ENCODE results near the gene SLC16A2.
A peak's percentile ranks its signal among the peaks of the same experiment; 100 is the strongest.

Gene SLC16A2

GRCh38 chrX:74389016-74389722 lies 32.1 kb upstream of the SLC16A2 start:
- H3K4me1 ChIP-seq = no peaks in the 10 kb centered on the region
- H3K9me3 ChIP-seq = no peaks in the 10 kb centered on the region
- no peak for TF ChIP-seq CTCF (IDR thresholded peaks at IDR 0.05)
- intact Hi-C loops (cut with DNase I; ENCODE audit: low total_unique reads) = loop anchor here (10.0 kb wide), 1 partner anchor 156 kb away; no protein-coding TSS in a partner anchor
- no peaks in the 10 kb centered on the region for H3K36me3 ChIP-seq
- no peak overlapping the region for H3K4me3 ChIP-seq
- H3K27ac ChIP-seq = no peak overlapping the region
- no peak for DNase-seq
- no peaks in the 10 kb centered on the region for H3K27me3 ChIP-seq

GRCh38 chrX:74395556-74395955 lies 25.7 kb upstream of the SLC16A2 start:
- no peak for TF ChIP-seq CTCF (IDR thresholded peaks at IDR 0.05)
- no peaks in the 10 kb centered on the region for H3K9me3 ChIP-seq
- H3K36me3 ChIP-seq = no peaks in the 10 kb centered on the region
- H3K4me1 ChIP-seq = no peaks in the 10 kb centered on the region
- H3K27ac ChIP-seq = no peak overlapping the region
- no peak overlapping the region for H3K4me3 ChIP-seq
- H3K27me3 ChIP-seq = no peaks in the 10 kb centered on the region
- intact Hi-C loops (cut with DNase I; ENCODE audit: low total_unique reads) = no loop called here
- DNase-seq = no peak

GRCh38 chrX:74405973-74406489 lies 15.3 kb upstream of the SLC16A2 start:
- TF ChIP-seq CTCF (IDR thresholded peaks at IDR 0.05) = no peak
- Histone ChIP-seq H3K4me1 (no peaks in the 10 kb centered on the region), H3K27ac (no peak overlapping the region), H3K27me3 (no peaks in the 10 kb centered on the region), H3K9me3 (no peaks in the 10 kb centered on the region), H3K4me3 (no peak overlapping the region), H3K36me3 (no peaks in the 10 kb centered on the region)
- DNase-seq = no peak
- intact Hi-C loops (cut with DNase I; ENCODE audit: low total_unique reads) = no loop called here

GRCh38 chrX:74408304-74408703 lies 13.0 kb upstream of the SLC16A2 start:
- DNase-seq = no peak
- H3K4me3 ChIP-seq = no peak overlapping the region
- no peaks in the 10 kb centered on the region for H3K4me1 ChIP-seq
- intact Hi-C loops (cut with DNase I; ENCODE audit: low total_unique reads) = no loop called here
- H3K27ac ChIP-seq = no peak overlapping the region
- H3K36me3 ChIP-seq = no peaks in the 10 kb centered on the region
- no peaks in the 10 kb centered on the region for H3K27me3 ChIP-seq
- no peak for TF ChIP-seq CTCF (IDR thresholded peaks at IDR 0.05)
- H3K9me3 ChIP-seq = no peaks in the 10 kb centered on the region

GRCh38 chrX:74419864-74420195 lies 1.5 kb upstream of the SLC16A2 start:
- Histone ChIP-seq H3K27me3 (no peaks in the 10 kb centered on the region), H3K9me3 (no peaks in the 10 kb centered on the region), H3K36me3 (no peaks in the 10 kb centered on the region), H3K4me1 (peaks cover 0 to 12% (median 3%) of the 10 kb centered on the region in 4 donors), H3K4me3 (peak overlapping the region; percentile 58 to 70), H3K27ac (peak overlapping the region; percentile 97)
- intact Hi-C loops (cut with DNase I; ENCODE audit: low total_unique reads) = loop anchor here (10.0 kb wide), 1 partner anchor 115 kb away; no protein-coding TSS in a partner anchor
- no peak for DNase-seq
- no peak for TF ChIP-seq CTCF (IDR thresholded peaks at IDR 0.05)
